GM19438 (cell line): ENCODE results near the gene SLC10A1.
"Not testable (repeated sequence)": the region's sequence is repeated elsewhere in the genome, so short reads cannot be mapped to it uniquely, and the experiment has no call there.

Experiments used
- ATAC-seq: cut with Tn5 transposase; IDR thresholded peaks from one replicate; pipeline ENCODE4 v1.9.1; 2021; ENCODE audit warnings: low read depth; ENCODE audit not compliant: unreplicated experiment

The SLC10A1 gene

GRCh38 chr14:69772082-69773017 lies 24.7 kb downstream of the SLC10A1 start:
- ATAC-seq: no peak

GRCh38 chr14:69771136-69771535 lies 25.9 kb downstream of the SLC10A1 start:
- ATAC-seq: no peak

- no peak for ATAC-seq
These were observed 26.5 kb downstream of the SLC10A1 start for GRCh38 chr14:69770559-69770958.

GRCh38 chr14:69769623-69770022 lies 27.4 kb downstream of the SLC10A1 start:
- no peak for ATAC-seq

GRCh38 chr14:69768873-69769272 lies 28.2 kb downstream of the SLC10A1 start:
- ATAC-seq: no peak

GRCh38 chr14:69767369-69767999 lies 29.6 kb downstream of the SLC10A1 start:
- peak; percentile 56 for ATAC-seq

- peak; percentile 92 for ATAC-seq
These were observed 30.1 kb downstream of the SLC10A1 start, which contains the start of gene SRSF5 for GRCh38 chr14:69766984-69767368. Gene SRSF5, plus strand, starts transcription at chr14:69767142. Its CDS starts 1,015 bp downstream, at chr14:69768157.

- no peak for ATAC-seq
These were observed 33.1 kb downstream of the SLC10A1 start for GRCh38 chr14:69763761-69764510.

- no peak for ATAC-seq
These were observed 36.2 kb downstream of the SLC10A1 start for GRCh38 chr14:69760810-69761209.

- ATAC-seq: no peak
These were observed 40.7 kb downstream of the SLC10A1 start for GRCh38 chr14:69756298-69756697.

GRCh38 chr14:69755784-69756183 lies 41.3 kb downstream of the SLC10A1 start:
- ATAC-seq: no peak

GRCh38 chr14:69755296-69755695 lies 41.7 kb downstream of the SLC10A1 start:
- ATAC-seq: no peak

- no peak for ATAC-seq
These were observed 42.6 kb downstream of the SLC10A1 start for GRCh38 chr14:69754487-69754886.

- ATAC-seq: no peak
These were observed 43.2 kb downstream of the SLC10A1 start for GRCh38 chr14:69753860-69754259.

GRCh38 chr14:69752773-69753172 lies 44.3 kb downstream of the SLC10A1 start:
- no peak for ATAC-seq

- no peak for ATAC-seq
These were observed 46.5 kb downstream of the SLC10A1 start for GRCh38 chr14:69750495-69750894.

GRCh38 chr14:69749956-69750355 lies 47.1 kb downstream of the SLC10A1 start:
- peak; percentile 57 for ATAC-seq

GRCh38 chr14:69741055-69741454 lies 56.0 kb downstream of the SLC10A1 start:
- ATAC-seq: no peak

- not testable (repeated sequence) for ATAC-seq
These were observed 60.6 kb downstream of the SLC10A1 start for GRCh38 chr14:69736405-69736804.

- not testable (repeated sequence) for ATAC-seq
These were observed 65.0 kb downstream of the SLC10A1 start for GRCh38 chr14:69731919-69732598.
